HCT116 (cell line): ENCODE measurements around the gene UQCRC1. TPM values are rescaled to one million over a fixed set of nuclear protein-coding genes. Genes with fewer than 3 reads are reported as not detected.

Experiments
- ATAC-seq: fragments of 200-7000 bp; cut with Tn5 transposase; 2 replicates; pipeline ENCODE4 v1.9.1; 2020; ENCODE audit warnings: mild to moderate bottlenecking, moderate library complexity
- BruUV-seq: library from RNA; stranded (reverse); fragments of 400-500 nt; replicated peaks from 2 replicates; lab custom pipeline; 2021; lab: Mats Ljungman, UMichigan
- CTCF ChIA-PET: fragments of 300-600 bp; sonication (Branson Sonifier 250); formaldehyde crosslinking; loops from one replicate; lab custom pipeline; 2021; ENCODE audit warnings: antibody characterized with exemption; lab: Charles Lee
- POLR2A ChIA-PET: fragments of 300-600, 350-600 bp; sonication (Branson Sonifier 250); formaldehyde crosslinking; loops from one replicate; lab custom pipeline; 2021; ENCODE audit warnings: antibody characterized with exemption; lab: Charles Lee
- RAD21 ChIA-PET, 2 experiments: fragments of 300-600 bp; sonication (Branson Sonifier 250); formaldehyde crosslinking; loops; one replicate each; lab custom pipeline; 2023; ENCODE audit warnings: low total read pairs in 2 of 2; ENCODE audit not compliant: uncharacterized antibody in 2 of 2, unreplicated experiment in 2 of 2, low non-redundant PET in 1 of 2; lab: Charles Lee
- DNase-seq: peaks from one replicate; pipeline ENCODE4 v3.0.0-alpha.2; 2010; ENCODE audit warnings: low read depth, low spot score
- H2AFZ ChIP-seq: fragments of 200-600 bp; shearing (Covaris generic), sonication (generic); 2 replicates; pipeline ENCODE4 v1.6.1; 2017; ENCODE audit warnings: low read depth, mixed run types, mixed read lengths, antibody characterized with exemption, low read length; ENCODE audit not compliant: poor library complexity, severe bottlenecking
- H3K27ac ChIP-seq: 2 replicates; pipeline ENCODE4 v1.5.1; 2012; ENCODE audit warnings: low read depth, low read length
- H3K27me3 ChIP-seq: fragments of 200-600 bp; sonication (generic); 2 replicates; pipeline ENCODE4 v1.6.1; 2016; ENCODE audit warnings: mixed run types, low read length, mixed read lengths; ENCODE audit not compliant: insufficient read depth
- H3K36me3 ChIP-seq, 2 experiments: fragments of 200-500 bp in 1 of 2; fragments of 200-600 bp in 1 of 2; sonication (Bioruptor generic) in 1 of 2; sonication (generic) in 1 of 2; 2 replicates each; pipeline versions ENCODE4 v1.5.1 to v1.6.1; 2014 to 2016; ENCODE audit warnings: low read length in 2 of 2, inconsistent platforms in 1 of 2, mixed read lengths in 1 of 2, mixed run types in 1 of 2; ENCODE audit not compliant: insufficient read depth in 2 of 2, control insufficient read depth in 1 of 2
- H3K4me1 ChIP-seq, 2 experiments: fragments of 200-600 bp in 1 of 2; sonication (generic) in 1 of 2; 2 replicates each; pipeline versions ENCODE4 v1.5.1 to v1.6.1; 2012 to 2017; ENCODE audit warnings: low read length in 2 of 2, inconsistent platforms in 1 of 2, mild to moderate bottlenecking in 1 of 2, mixed read lengths in 1 of 2, mixed run types in 1 of 2, moderate library complexity in 1 of 2; ENCODE audit not compliant: insufficient read depth in 2 of 2, control insufficient read depth in 1 of 2
- H3K4me2 ChIP-seq: fragments of 200-600 bp; sonication (generic); 2 replicates; pipeline ENCODE4 v1.6.1; 2017; ENCODE audit warnings: mixed run types, low read length, mixed read lengths
- H3K4me3 ChIP-seq, 2 experiments: fragments of 200-600 bp in 1 of 2; sonication (generic) in 1 of 2; replicated peaks in 1 of 2; 2 replicates each; pipeline ENCODE4 v1.5.1; 2011 to 2016; ENCODE audit warnings: low read length in 2 of 2, control low read depth in 1 of 2, low read depth in 1 of 2, mild to moderate bottlenecking in 1 of 2, mixed read lengths in 1 of 2, mixed run types in 1 of 2
- H3K79me2 ChIP-seq: fragments of 200-600 bp; sonication (generic); 2 replicates; pipeline ENCODE4 v1.6.1; 2017; ENCODE audit warnings: mild to moderate bottlenecking, mixed run types, low read length, moderate library complexity, mixed read lengths; ENCODE audit not compliant: insufficient read depth
- H3K9ac ChIP-seq: fragments of 200-600 bp; sonication (generic); 2 replicates; pipeline ENCODE4 v1.6.1; 2016; ENCODE audit warnings: low read length, mixed read lengths
- H3K9me2 ChIP-seq: fragments of 200-600 bp; sonication (generic), shearing (Covaris generic); 2 replicates; pipeline ENCODE4 v1.6.1; 2017; ENCODE audit warnings: mixed run types, mild to moderate bottlenecking, moderate library complexity; ENCODE audit not compliant: insufficient read depth
- H3K9me3 ChIP-seq, 2 experiments: fragments of 200-500 bp in 1 of 2; fragments of 200-600 bp in 1 of 2; sonication (Bioruptor generic) in 1 of 2; sonication (generic) in 1 of 2; 2 replicates each; pipeline ENCODE4 v1.6.1; 2014 to 2017; ENCODE audit warnings: low read length in 2 of 2, mixed read lengths in 2 of 2, inconsistent platforms in 1 of 2, low read depth in 1 of 2, mild to moderate bottlenecking in 1 of 2, mixed run types in 1 of 2, moderate library complexity in 1 of 2; ENCODE audit not compliant: control insufficient read depth in 1 of 2, insufficient read depth in 1 of 2
- H4K20me1 ChIP-seq: fragments of 200-600 bp; sonication (generic), shearing (Covaris generic); 2 replicates; pipeline ENCODE4 v1.6.1; 2017; ENCODE audit warnings: mixed run types, mild to moderate bottlenecking, moderate library complexity; ENCODE audit not compliant: insufficient read depth
- EZH2 ChIP-seq: fragments of 200-600 bp; sonication (generic); IDR thresholded peaks from 2 replicates; pipeline ENCODE4 v1.6.1; 2017; ENCODE audit warnings: antibody characterized with exemption, mixed run types
- POLR2A ChIP-seq: IDR thresholded peaks from 2 replicates; pipeline ENCODE4 v1.7.0; 2011; ENCODE audit warnings: borderline replicate concordance; ENCODE audit not compliant: insufficient read depth, insufficient read length; ENCODE audit errors: extremely low read depth
- POLR2AphosphoS5 ChIP-seq: IDR thresholded peaks from 2 replicates; pipeline ENCODE4 v1.6.1; 2011; ENCODE audit warnings: mild to moderate bottlenecking, low read depth, low read length, moderate library complexity
- SP1 ChIP-seq: IDR thresholded peaks from 2 replicates; pipeline ENCODE4 v1.6.1; 2012; ENCODE audit warnings: low read depth
- YY1 ChIP-seq: IDR thresholded peaks from 2 replicates; pipeline ENCODE4 v1.6.1; 2011; ENCODE audit warnings: low read length, low read depth, moderate library complexity, mild to moderate bottlenecking; ENCODE audit not compliant: insufficient replicate concordance; ENCODE audit errors: extremely low read depth
- ZFX ChIP-seq: fragments of 450-650 bp; IDR thresholded peaks from 2 replicates; pipeline ENCODE4 v1.6.1; 2017
- intact Hi-C: fragments of 100-400 bp; cut with micrococcal nuclease; formaldehyde crosslinking; loops from 2 replicates; pipeline ENCODE4 v1.10.0; 2022
- total RNA-seq: library from RNA; stranded (reverse); gene quantifications from one replicate; pipeline ENCODE4 v1.2.1, GENCODE V29; 2021; ENCODE audit not compliant: unreplicated experiment

UQCRC1 gene
- total RNA-seq, 1 experiment from 2014 or later, result 318 TPM

DNA sequence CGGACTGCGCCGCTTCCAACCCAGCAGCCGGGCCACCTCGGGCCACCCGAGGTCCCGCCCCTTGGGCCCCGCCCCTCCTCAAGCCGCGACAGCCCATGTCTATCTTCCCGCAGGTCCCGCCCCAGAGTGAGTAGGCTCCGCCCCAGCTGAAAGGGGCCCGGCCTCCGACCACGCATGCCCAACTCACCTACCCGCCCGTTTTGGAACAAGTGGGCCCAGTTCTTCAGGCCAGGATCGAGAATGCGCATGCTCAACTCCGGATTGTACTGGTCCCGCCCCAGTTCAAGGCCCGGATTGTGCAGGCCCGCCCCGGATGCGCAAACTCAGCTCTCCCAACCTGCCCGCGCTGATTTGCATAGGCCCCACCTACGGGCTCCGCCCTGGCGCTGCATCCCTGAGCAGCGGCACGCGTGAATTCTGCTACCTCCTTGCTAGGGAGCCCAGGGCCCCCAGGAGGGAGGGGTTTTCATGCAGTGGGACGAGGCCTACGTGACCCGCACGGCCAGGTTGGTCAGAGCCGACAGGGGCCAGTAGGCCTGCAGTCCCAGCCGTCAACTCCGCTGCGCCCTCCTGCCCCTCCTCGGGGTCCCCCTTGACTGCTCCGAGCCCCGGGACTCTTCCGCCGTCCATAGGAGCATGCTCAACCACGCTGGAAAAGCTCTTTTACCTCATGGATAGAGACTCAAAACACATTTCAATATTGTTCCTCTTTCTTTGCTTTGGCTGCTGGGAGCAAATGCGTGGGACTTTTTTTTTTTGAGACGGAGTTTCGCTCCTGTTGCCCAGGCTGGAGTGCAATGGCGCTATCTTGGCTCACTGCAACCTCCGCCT is 52.4 kb downstream of the UQCRC1 start, which contains the start of gene PFKFB4:
TSS of gene PFKFB4 (minus strand) at position 8 of the 831 bp plus-strand sequence. CDS start 26 bp downstream, outside the sequence.
- H3K4me1 ChIP-seq, result peaks cover 28 to 68% of the 10 kb centered on the region in 2 experiments
- peak; percentile 86 for ATAC-seq
- H3K79me2 ChIP-seq, result peaks cover 22% of the 10 kb centered on the region; the same call in 1 of the 2 replicates
- RAD21 ChIA-PET, result interaction anchor here (0.6 to 1.2 kb wide), 4 partner anchors 84 to 362 kb away, joined by 3 to 4 read pairs (median 4); partner anchors contain the start of gene CCDC51 (in 1 of the 2)
- no peaks in the 10 kb centered on the region for H3K27me3 ChIP-seq
- H3K27ac ChIP-seq, result peak within 1 kb of the TSS; percentile 94
- DNase-seq, result peak; percentile 99
- H3K4me3 ChIP-seq, result peak within 1 kb of the TSS; percentile 68 to 82
- H3K9me2 ChIP-seq, result no peaks in the 10 kb centered on the region
- H3K9ac ChIP-seq, result peak within 1 kb of the TSS; percentile 84
- POLR2A ChIA-PET, result interaction anchor here (0.8 to 2.6 kb wide), 5 partner anchors 78 to 464 kb away, joined by 3 to 10 read pairs (median 4); partner anchors contain the start of genes ATRIP, NDUFAF3 and SLC26A6
- intact Hi-C loops, result loop anchor here (2.0 to 10.0 kb wide), 3 partner anchors 50 to 108 kb away; partner anchors contain the start of genes CELSR3, SLC26A6 and UQCRC1
- TSS peak; percentile 97 for BruUV-seq
- CTCF ChIA-PET, result interaction anchor here (0.7 to 3.5 kb wide), 10 partner anchors 11 to 316 kb away, joined by 3 to 29 read pairs (median 3); partner anchors contain the start of genes SLC26A6 and ZNF589
- H3K4me2 ChIP-seq, result peak within 1 kb of the TSS; percentile 98
- H3K36me3 ChIP-seq, result 0 out of 4 replicates have a peak, but pooled peaks cover 2 to 4% of the 10 kb centered on the region in 2 experiments
- H3K9me3 ChIP-seq, result no peaks in the 10 kb centered on the region
- TF ChIP-seq EZH2, result no peak
- no peak for TF ChIP-seq SP1
- TF ChIP-seq YY1, result peak; percentile 59
- TF ChIP-seq POLR2A, result peak; percentile 60
- peak; percentile 76; the same call in 1 of the 2 replicates for TF ChIP-seq POLR2AphosphoS5
- TF ChIP-seq ZFX, result peak; percentile 22; the same call in 1 of the 2 replicates
- H2AFZ ChIP-seq, result peak within 1 kb of the TSS; percentile 35
- no peaks in the 10 kb centered on the region for H4K20me1 ChIP-seq
